Measurements from ENCODE around the gene MUCL3.

MUCL3 gene

DNA sequence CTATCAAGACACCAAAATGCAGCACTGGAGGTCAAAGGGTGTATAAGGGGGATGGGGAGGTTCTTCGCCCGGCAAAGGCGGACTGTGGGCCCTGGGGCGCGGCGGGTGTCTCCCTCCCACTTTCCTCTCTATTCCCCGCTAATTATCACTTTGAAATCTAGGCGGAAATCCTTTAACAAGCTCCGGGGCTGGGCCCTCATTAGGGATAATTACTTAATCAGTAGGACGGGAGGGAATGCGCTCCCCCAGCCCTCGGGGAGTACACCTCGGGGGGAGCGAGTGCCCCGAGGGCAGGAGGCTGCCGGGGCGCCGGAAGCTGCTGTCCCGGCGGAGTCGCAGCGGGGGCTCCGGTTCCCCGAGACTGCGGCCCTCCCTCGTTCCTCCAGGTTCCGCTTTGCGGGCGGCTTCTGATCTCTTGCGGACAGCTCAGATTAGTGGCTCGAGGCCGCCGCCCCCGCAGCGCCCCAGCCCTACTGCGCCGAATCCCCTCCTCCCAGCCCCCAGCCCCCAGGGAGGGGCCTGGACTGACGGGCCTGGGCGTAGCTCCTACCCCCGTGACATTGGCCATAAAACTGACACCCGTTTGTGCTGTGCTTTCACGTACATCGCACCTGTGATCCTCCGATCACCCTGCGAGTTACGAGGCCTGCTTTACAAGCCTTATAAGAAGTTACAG lies 14.7 kb downstream of the MUCL3 start:
- no peaks in the 10 kb centered on the region for H3K36me3 ChIP-seq (ENCODE audit: insufficient read depth, low read length)
- peak overlapping the region; percentile 41; the same call in 1 of the 2 replicates for H2AFZ ChIP-seq (ENCODE audit: low read length)

DNA sequence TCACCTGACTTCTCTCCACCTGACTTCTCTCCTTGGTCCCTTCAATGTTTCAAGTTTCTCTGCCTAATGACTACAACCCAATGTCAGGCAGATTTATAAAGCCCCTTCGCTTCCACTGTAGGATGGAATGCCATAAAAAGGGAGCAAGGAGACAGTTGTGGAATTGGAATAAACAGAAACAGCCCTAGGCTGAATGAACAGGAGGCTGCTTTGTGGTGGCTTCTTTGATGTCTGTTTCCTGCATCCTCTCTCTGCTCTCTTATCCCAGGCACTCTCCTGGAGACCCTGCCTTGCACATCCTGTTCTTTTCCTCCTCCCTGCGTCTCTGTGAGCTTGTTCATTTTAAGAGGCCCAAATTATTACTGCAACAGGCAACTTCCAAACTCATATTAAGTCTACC lies 16.9 kb downstream of the MUCL3 start:
- H3K36me3 ChIP-seq (ENCODE audit: insufficient read depth, low read length) = no peaks in the 10 kb centered on the region
- no peak overlapping the region for H3K4me3 ChIP-seq (ENCODE audit: low read depth, low read length, poor library complexity, severe bottlenecking)
- H3K4me1 ChIP-seq (ENCODE audit: insufficient read depth, low read length, severe bottlenecking) = peaks cover 13% of the 10 kb centered on the region
- no peak overlapping the region for H3K27ac ChIP-seq (ENCODE audit: low read depth, low read length, poor library complexity, severe bottlenecking)
- no peak overlapping the region for H2AFZ ChIP-seq (ENCODE audit: low read length)
- H3K27me3 ChIP-seq (ENCODE audit: insufficient read depth, low read length) = peaks cover 5% of the 10 kb centered on the region; the same call in 1 of the 2 replicates
- no peak overlapping the region for H3K4me2 ChIP-seq (ENCODE audit: low read length)
- no peaks in the 10 kb centered on the region for H3F3A ChIP-seq (ENCODE audit: insufficient read depth, low read length)
- no peak overlapping the region for H3K9ac ChIP-seq (ENCODE audit: low read length)
- H3K9me3 ChIP-seq (ENCODE audit: low read length) = no peaks in the 10 kb centered on the region
- H3K79me2 ChIP-seq (ENCODE audit: insufficient read depth, low read length) = no peaks in the 10 kb centered on the region
- H3K9me2 ChIP-seq (ENCODE audit: low read depth, low read length) = no peaks in the 10 kb centered on the region
- no peaks in the 10 kb centered on the region for H4K20me1 ChIP-seq (ENCODE audit: insufficient read depth, low read length)
- TF ChIP-seq, protein P1, sequence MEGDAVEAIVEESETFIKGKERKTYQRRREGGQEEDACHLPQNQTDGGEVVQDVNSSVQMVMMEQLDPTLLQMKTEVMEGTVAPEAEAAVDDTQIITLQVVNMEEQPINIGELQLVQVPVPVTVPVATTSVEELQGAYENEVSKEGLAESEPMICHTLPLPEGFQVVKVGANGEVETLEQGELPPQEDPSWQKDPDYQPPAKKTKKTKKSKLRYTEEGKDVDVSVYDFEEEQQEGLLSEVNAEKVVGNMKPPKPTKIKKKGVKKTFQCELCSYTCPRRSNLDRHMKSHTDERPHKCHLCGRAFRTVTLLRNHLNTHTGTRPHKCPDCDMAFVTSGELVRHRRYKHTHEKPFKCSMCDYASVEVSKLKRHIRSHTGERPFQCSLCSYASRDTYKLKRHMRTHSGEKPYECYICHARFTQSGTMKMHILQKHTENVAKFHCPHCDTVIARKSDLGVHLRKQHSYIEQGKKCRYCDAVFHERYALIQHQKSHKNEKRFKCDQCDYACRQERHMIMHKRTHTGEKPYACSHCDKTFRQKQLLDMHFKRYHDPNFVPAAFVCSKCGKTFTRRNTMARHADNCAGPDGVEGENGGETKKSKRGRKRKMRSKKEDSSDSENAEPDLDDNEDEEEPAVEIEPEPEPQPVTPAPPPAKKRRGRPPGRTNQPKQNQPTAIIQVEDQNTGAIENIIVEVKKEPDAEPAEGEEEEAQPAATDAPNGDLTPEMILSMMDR (IDR thresholded peaks at IDR 0.05; ENCODE audit: low read length) = no peak
- no peak for TF ChIP-seq EZH2 (IDR thresholded peaks at IDR 0.05; ENCODE audit: borderline replicate concordance, low read length)

More for the DNA sequence above, 14.7 kb downstream of the MUCL3 start:
- peaks cover 9% of the 10 kb centered on the region for H3K27me3 ChIP-seq (ENCODE audit: insufficient read depth, low read length)
- TF ChIP-seq, protein P1 (IDR thresholded peaks at IDR 0.05; ENCODE audit: low read length) = no peak
- no peak for TF ChIP-seq EZH2 (IDR thresholded peaks at IDR 0.05; ENCODE audit: borderline replicate concordance, low read length)
- peak overlapping the region; percentile 54 for H3K4me3 ChIP-seq (ENCODE audit: low read depth, low read length, poor library complexity, severe bottlenecking)
- no peaks in the 10 kb centered on the region for H3K9me3 ChIP-seq (ENCODE audit: low read length)
- H3K4me2 ChIP-seq (ENCODE audit: low read length) = peak overlapping the region; percentile 76
- H3K9ac ChIP-seq (ENCODE audit: low read length) = peak overlapping the region; percentile 42; the same call in 1 of the 2 replicates
- H3K4me1 ChIP-seq (ENCODE audit: insufficient read depth, low read length, severe bottlenecking) = peaks cover 13% of the 10 kb centered on the region
- H3K27ac ChIP-seq (ENCODE audit: low read depth, low read length, poor library complexity, severe bottlenecking) = no peak overlapping the region
- H4K20me1 ChIP-seq (ENCODE audit: insufficient read depth, low read length) = no peaks in the 10 kb centered on the region
- no peaks in the 10 kb centered on the region for H3K9me2 ChIP-seq (ENCODE audit: low read depth, low read length)
- no peaks in the 10 kb centered on the region for H3F3A ChIP-seq (ENCODE audit: insufficient read depth, low read length)
- no peaks in the 10 kb centered on the region for H3K79me2 ChIP-seq (ENCODE audit: insufficient read depth, low read length)

DNA sequence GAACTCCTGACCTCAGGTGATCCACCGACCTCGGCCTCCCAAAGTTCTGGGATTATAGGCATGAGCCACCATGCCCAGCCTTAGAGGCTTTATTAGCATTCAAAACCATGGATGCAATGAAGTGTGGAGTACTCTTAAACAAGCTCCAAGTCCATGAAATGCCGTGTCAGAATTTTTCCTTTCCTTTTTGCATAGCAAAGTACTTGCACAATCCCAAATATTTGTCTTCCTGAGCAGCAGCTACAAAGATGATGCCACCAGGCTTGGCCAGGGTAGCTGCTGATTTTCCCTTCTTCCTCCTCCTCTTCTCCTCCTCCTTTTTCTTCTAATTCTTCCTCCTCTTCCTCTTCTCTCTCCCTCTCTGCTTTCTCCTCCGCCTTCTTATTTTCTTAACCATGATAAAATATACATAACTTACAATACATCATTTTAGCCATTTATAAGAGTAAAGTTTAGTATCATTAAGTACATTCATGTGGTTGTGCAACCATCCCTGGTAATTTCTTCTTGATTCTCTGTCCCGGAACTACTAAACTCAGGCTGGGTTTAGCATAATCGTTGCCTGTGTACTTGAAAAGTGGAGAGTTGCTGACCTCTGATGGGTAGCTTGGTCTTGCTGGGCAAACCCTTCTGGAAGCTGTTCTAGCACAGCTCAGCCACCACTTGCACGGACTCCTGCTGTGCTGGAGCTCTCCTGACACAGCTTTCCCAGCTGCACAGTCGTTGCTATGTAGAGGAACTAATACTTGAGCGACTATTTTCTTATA lies 20.3 kb downstream of the MUCL3 start:
- no peak for TF ChIP-seq EZH2 (IDR thresholded peaks at IDR 0.05; ENCODE audit: borderline replicate concordance, low read length)
- TF ChIP-seq, protein P1 (IDR thresholded peaks at IDR 0.05; ENCODE audit: low read length) = no peak
- Histone ChIP-seq H3K9me3 (ENCODE audit: low read length) (no peaks in the 10 kb centered on the region), H3K9me2 (ENCODE audit: low read depth, low read length) (no peaks in the 10 kb centered on the region), H3K4me2 (ENCODE audit: low read length) (no peak overlapping the region), H3K4me3 (ENCODE audit: low read depth, low read length, poor library complexity, severe bottlenecking) (no peak overlapping the region), H3K9ac (ENCODE audit: low read length) (no peak overlapping the region), H3K27ac (ENCODE audit: low read depth, low read length, poor library complexity, severe bottlenecking) (no peak overlapping the region), H3K36me3 (ENCODE audit: insufficient read depth, low read length) (no peaks in the 10 kb centered on the region), H3K27me3 (ENCODE audit: insufficient read depth, low read length) (no peaks in the 10 kb centered on the region; the same call in 1 of the 2 replicates), H2AFZ (ENCODE audit: low read length) (no peak overlapping the region), H3K79me2 (ENCODE audit: insufficient read depth, low read length) (no peaks in the 10 kb centered on the region), H3F3A (ENCODE audit: insufficient read depth, low read length) (no peaks in the 10 kb centered on the region), H3K4me1 (ENCODE audit: insufficient read depth, low read length, severe bottlenecking) (peaks cover 2% of the 10 kb centered on the region), H4K20me1 (ENCODE audit: insufficient read depth, low read length) (no peaks in the 10 kb centered on the region)
